ENCODE measurements around the gene RCOR3.
A peak's percentile ranks its signal among the peaks of the same experiment; 100 is the strongest.
"Not testable (repeated sequence)": the region's sequence is repeated elsewhere in the genome, so short reads cannot be mapped to it uniquely, and the experiment has no call there.

The RCOR3 gene

DNA sequence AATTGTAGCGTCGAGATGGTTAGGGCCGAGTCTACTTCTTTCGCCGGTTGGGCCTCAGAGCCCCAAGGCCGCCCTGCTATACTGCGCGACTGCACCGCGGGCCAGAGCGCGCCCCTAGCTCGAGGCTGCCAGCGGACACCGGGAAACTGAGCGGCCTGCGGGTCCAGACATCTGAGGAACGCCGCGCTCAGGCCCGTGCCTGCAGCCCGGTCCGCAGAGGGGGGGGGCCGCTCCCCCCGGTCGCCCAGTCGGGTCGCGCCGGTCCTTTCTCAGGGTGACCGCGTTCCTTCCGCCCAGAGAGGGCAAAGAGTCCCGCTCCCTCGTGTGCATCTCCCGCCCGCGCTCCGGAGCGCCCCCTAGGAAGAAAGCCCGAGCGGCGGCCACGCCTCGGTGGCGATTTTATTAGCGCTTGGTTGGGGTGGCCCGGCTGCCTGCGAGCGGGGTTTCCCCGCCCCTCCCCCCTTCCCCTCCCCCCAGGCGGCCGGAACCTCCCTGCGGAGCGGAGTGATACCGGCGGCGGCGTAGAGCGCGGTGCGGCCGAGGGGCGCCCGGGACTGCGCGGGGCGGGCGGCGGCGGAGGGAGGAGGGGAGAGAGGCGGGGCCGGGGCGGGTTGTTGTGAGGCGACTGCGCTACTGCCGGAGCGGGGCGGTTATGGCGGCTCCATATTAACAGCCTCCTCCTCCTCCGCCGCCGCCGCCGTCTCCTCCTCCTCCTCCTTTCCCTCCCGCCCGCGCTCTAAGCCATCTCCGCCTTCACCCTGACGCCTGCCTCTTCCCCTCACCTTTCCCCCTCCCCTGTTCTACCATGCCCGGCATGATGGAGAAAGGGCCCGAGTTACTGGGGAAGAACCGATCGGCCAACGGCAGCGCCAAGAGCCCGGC, at the start of gene RCOR3:
Gene RCOR3 (plus strand): TSS at position 611 of the 882 bp plus-strand sequence. CDS start 195 bp downstream, at position 806.
- H3K36me3 ChIP-seq (ENCODE audit: control insufficient read depth, insufficient read depth, low read length), result no peaks in the 10 kb centered on the region; the same call in 1 of the 2 replicates
- peak within 1 kb of the TSS; percentile 99 for H3K27ac ChIP-seq (ENCODE audit: low read depth, low read length)
- H3K9ac ChIP-seq (ENCODE audit: low read length), result peak within 1 kb of the TSS; percentile 100
- peaks cover 17% of the 10 kb centered on the region for H3K4me1 ChIP-seq (ENCODE audit: control insufficient read depth, insufficient read depth, low read length)
- peak within 1 kb of the TSS; percentile 100 for H3K4me3 ChIP-seq (ENCODE audit: low read depth, low read length)
- no peaks in the 10 kb centered on the region for H3K27me3 ChIP-seq (ENCODE audit: control insufficient read depth, insufficient read depth, low read length)
- no peaks in the 10 kb centered on the region for H3K9me3 ChIP-seq (ENCODE audit: control insufficient read depth, insufficient read depth, low read depth, low read length)

DNA sequence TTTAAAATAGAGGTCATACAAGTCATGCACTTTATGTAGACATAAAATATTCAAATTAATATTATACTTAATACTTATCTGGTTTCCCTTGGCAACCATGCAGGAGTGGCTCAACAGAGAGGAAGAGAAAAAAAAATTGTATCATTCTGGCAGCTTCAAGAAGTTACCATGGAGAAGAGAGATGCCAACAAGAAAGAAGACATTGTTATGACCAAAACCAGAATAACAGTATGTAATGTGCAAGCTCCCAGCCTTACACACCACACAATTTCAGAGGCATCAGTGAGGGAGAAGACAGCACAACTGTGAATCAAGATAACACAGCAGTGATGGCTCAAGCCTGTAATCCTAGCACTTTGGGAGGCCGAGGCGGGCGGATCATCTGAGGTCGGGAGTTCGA, 49.1 kb upstream of the RCOR3 start:
- H3K4me3 ChIP-seq (ENCODE audit: low read depth, low read length), result no peak overlapping the region
- no peaks in the 10 kb centered on the region for H3K4me1 ChIP-seq (ENCODE audit: control insufficient read depth, insufficient read depth, low read length)
- H3K27ac ChIP-seq (ENCODE audit: low read depth, low read length), result no peak overlapping the region
- H3K9me3 ChIP-seq (ENCODE audit: control insufficient read depth, insufficient read depth, low read depth, low read length), result 0 out of 2 replicates have a peak, but pooled peaks cover 2% of the 10 kb centered on the region
- no peaks in the 10 kb centered on the region for H3K36me3 ChIP-seq (ENCODE audit: control insufficient read depth, insufficient read depth, low read length)
- no peak overlapping the region for H3K9ac ChIP-seq (ENCODE audit: low read length)
- H3K27me3 ChIP-seq (ENCODE audit: control insufficient read depth, insufficient read depth, low read length), result no peaks in the 10 kb centered on the region

- Histone ChIP-seq H3K4me1 (ENCODE audit: control insufficient read depth, insufficient read depth, low read length) (no peaks in the 10 kb centered on the region), H3K27me3 (ENCODE audit: control insufficient read depth, insufficient read depth, low read length) (no peaks in the 10 kb centered on the region), H3K4me3 (ENCODE audit: low read depth, low read length) (no peak overlapping the region), H3K27ac (ENCODE audit: low read depth, low read length) (no peak overlapping the region), H3K9me3 (ENCODE audit: control insufficient read depth, insufficient read depth, low read depth, low read length) (0 out of 2 replicates have a peak, but pooled peaks cover 2% of the 10 kb centered on the region), H3K36me3 (ENCODE audit: control insufficient read depth, insufficient read depth, low read length) (no peaks in the 10 kb centered on the region), H3K9ac (ENCODE audit: low read length) (no peak overlapping the region)
Observed at GRCh38 chr1:211210965-211211364, 48.2 kb upstream of the RCOR3 start.

GRCh38 chr1:211213702-211214101, 45.5 kb upstream of the RCOR3 start:
- Histone ChIP-seq H3K9ac (ENCODE audit: low read length) (no peak overlapping the region), H3K27me3 (ENCODE audit: control insufficient read depth, insufficient read depth, low read length) (no peaks in the 10 kb centered on the region), H3K9me3 (ENCODE audit: control insufficient read depth, insufficient read depth, low read depth, low read length) (0 out of 2 replicates have a peak, but pooled peaks cover 2% of the 10 kb centered on the region), H3K4me3 (ENCODE audit: low read depth, low read length) (no peak overlapping the region), H3K27ac (ENCODE audit: low read depth, low read length) (no peak overlapping the region), H3K36me3 (ENCODE audit: control insufficient read depth, insufficient read depth, low read length) (no peaks in the 10 kb centered on the region), H3K4me1 (ENCODE audit: control insufficient read depth, insufficient read depth, low read length) (no peaks in the 10 kb centered on the region)

- 0 out of 2 replicates have a peak, but pooled peaks cover 2% of the 10 kb centered on the region for H3K9me3 ChIP-seq (ENCODE audit: control insufficient read depth, insufficient read depth, low read depth, low read length)
- no peaks in the 10 kb centered on the region for H3K27me3 ChIP-seq (ENCODE audit: control insufficient read depth, insufficient read depth, low read length)
- H3K4me3 ChIP-seq (ENCODE audit: low read depth, low read length), result no peak overlapping the region
- H3K27ac ChIP-seq (ENCODE audit: low read depth, low read length), result no peak overlapping the region
- H3K4me1 ChIP-seq (ENCODE audit: control insufficient read depth, insufficient read depth, low read length), result no peaks in the 10 kb centered on the region
- H3K9ac ChIP-seq (ENCODE audit: low read length), result no peak overlapping the region
- no peaks in the 10 kb centered on the region for H3K36me3 ChIP-seq (ENCODE audit: control insufficient read depth, insufficient read depth, low read length)
Observed at GRCh38 chr1:211215577-211215976, 43.6 kb upstream of the RCOR3 start.

- H3K9ac ChIP-seq (ENCODE audit: low read length), result no peak overlapping the region
- no peaks in the 10 kb centered on the region for H3K36me3 ChIP-seq (ENCODE audit: control insufficient read depth, insufficient read depth, low read length)
- no peaks in the 10 kb centered on the region for H3K27me3 ChIP-seq (ENCODE audit: control insufficient read depth, insufficient read depth, low read length)
- no peaks in the 10 kb centered on the region for H3K4me1 ChIP-seq (ENCODE audit: control insufficient read depth, insufficient read depth, low read length)
- H3K27ac ChIP-seq (ENCODE audit: low read depth, low read length), result no peak overlapping the region
- H3K4me3 ChIP-seq (ENCODE audit: low read depth, low read length), result no peak overlapping the region
- H3K9me3 ChIP-seq (ENCODE audit: control insufficient read depth, insufficient read depth, low read depth, low read length), result 0 out of 2 replicates have a peak, but pooled peaks cover 2% of the 10 kb centered on the region
Observed at GRCh38 chr1:211217392-211217791, 41.8 kb upstream of the RCOR3 start.

- not testable (repeated sequence) for H3K9ac ChIP-seq (ENCODE audit: low read length); H3K27ac ChIP-seq (ENCODE audit: low read depth, low read length); H3K9me3 ChIP-seq (ENCODE audit: control insufficient read depth, insufficient read depth, low read depth, low read length); H3K4me3 ChIP-seq (ENCODE audit: low read depth, low read length); H3K4me1 ChIP-seq (ENCODE audit: control insufficient read depth, insufficient read depth, low read length); H3K36me3 ChIP-seq (ENCODE audit: control insufficient read depth, insufficient read depth, low read length); H3K27me3 ChIP-seq (ENCODE audit: control insufficient read depth, insufficient read depth, low read length)
Observed at GRCh38 chr1:211222469-211223234, 36.5 kb upstream of the RCOR3 start.

DNA sequence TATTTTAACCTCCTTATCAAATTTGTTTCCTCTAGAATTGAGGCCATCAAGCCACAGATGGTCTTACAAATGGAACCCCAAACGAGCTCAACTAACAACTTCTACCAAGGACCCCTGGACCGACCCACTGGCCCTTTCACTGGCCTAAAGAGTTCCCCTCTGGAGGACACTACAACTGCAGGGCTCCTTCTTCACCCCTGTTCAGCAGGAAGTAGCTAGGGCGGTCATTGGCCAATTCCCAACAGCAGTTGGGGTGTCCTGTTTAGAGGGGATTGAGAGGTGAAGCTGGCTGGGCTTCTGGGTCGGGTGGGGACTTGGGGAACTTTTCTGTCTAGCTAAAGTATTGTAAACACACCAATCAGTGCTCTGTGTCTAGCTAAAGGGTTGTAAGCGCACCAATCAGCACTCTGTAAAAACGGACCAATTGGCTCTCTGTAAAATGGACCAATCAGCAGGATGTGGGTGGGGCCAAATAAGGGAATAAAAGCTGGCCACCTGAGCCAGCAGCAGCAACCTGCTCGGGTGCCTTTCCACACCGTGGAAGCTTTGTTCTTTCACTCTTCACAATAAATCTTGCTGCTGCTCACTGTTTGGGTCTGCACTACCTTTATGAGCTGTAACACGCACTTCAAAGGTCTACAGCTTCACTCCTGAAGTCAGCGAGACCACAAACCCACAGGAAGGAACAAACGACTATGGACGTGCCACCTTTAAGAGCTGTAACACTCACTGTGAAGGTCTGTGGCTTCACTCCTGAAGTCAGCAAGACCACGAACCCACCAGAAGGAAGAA, 30.4 kb upstream of the RCOR3 start:
- not testable (repeated sequence) for H3K27ac ChIP-seq (ENCODE audit: low read depth, low read length); H3K36me3 ChIP-seq (ENCODE audit: control insufficient read depth, insufficient read depth, low read length); H3K4me1 ChIP-seq (ENCODE audit: control insufficient read depth, insufficient read depth, low read length); H3K9ac ChIP-seq (ENCODE audit: low read length); H3K9me3 ChIP-seq (ENCODE audit: control insufficient read depth, insufficient read depth, low read depth, low read length); H3K4me3 ChIP-seq (ENCODE audit: low read depth, low read length); H3K27me3 ChIP-seq (ENCODE audit: control insufficient read depth, insufficient read depth, low read length)

- Histone ChIP-seq H3K36me3 (ENCODE audit: control insufficient read depth, insufficient read depth, low read length) (no peaks in the 10 kb centered on the region), H3K27ac (ENCODE audit: low read depth, low read length) (no peak overlapping the region)
Observed at GRCh38 chr1:211229365-211229759, 29.8 kb upstream of the RCOR3 start.

DNA sequence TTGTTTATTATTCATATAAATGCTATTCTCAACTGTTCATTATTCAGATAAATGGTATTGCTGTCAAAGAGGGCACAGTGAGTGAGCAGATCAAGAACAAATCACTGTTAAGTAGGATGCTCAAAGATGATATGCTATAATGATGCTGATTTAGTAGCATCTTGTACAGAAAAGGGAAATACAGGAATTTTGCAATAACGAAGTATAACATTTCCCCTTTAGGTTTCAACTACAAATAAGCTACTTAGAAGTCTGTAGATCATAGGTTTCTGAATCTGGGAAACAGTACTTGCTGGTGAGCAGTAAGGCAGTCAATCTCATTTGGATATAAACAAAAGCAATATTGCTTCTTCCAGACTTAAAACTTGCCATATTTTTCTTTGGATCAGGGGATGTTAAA, 27.3 kb upstream of the RCOR3 start:
- Histone ChIP-seq H3K9me3 (ENCODE audit: control insufficient read depth, insufficient read depth, low read depth, low read length) (no peaks in the 10 kb centered on the region), H3K27me3 (ENCODE audit: control insufficient read depth, insufficient read depth, low read length) (no peaks in the 10 kb centered on the region), H3K4me1 (ENCODE audit: control insufficient read depth, insufficient read depth, low read length) (no peaks in the 10 kb centered on the region), H3K36me3 (ENCODE audit: control insufficient read depth, insufficient read depth, low read length) (no peaks in the 10 kb centered on the region), H3K9ac (ENCODE audit: low read length) (no peak overlapping the region), H3K27ac (ENCODE audit: low read depth, low read length) (no peak overlapping the region), H3K4me3 (ENCODE audit: low read depth, low read length) (no peak overlapping the region)

More at GRCh38 chr1:211229365-211229759, 29.8 kb upstream of the RCOR3 start:
- no peak overlapping the region for H3K4me3 ChIP-seq (ENCODE audit: low read depth, low read length)
- H3K4me1 ChIP-seq (ENCODE audit: control insufficient read depth, insufficient read depth, low read length), result no peaks in the 10 kb centered on the region
- H3K9ac ChIP-seq (ENCODE audit: low read length), result no peak overlapping the region
- H3K27me3 ChIP-seq (ENCODE audit: control insufficient read depth, insufficient read depth, low read length), result no peaks in the 10 kb centered on the region
- no peaks in the 10 kb centered on the region for H3K9me3 ChIP-seq (ENCODE audit: control insufficient read depth, insufficient read depth, low read depth, low read length)
